ENCODE results near the gene TLR5. TPM values are rescaled to one million over a fixed set of nuclear protein-coding genes. Genes with fewer than 3 reads are reported as not detected.
A peak's percentile ranks its signal among the peaks of the same experiment; 100 is the strongest.

TLR5 gene, protein sequence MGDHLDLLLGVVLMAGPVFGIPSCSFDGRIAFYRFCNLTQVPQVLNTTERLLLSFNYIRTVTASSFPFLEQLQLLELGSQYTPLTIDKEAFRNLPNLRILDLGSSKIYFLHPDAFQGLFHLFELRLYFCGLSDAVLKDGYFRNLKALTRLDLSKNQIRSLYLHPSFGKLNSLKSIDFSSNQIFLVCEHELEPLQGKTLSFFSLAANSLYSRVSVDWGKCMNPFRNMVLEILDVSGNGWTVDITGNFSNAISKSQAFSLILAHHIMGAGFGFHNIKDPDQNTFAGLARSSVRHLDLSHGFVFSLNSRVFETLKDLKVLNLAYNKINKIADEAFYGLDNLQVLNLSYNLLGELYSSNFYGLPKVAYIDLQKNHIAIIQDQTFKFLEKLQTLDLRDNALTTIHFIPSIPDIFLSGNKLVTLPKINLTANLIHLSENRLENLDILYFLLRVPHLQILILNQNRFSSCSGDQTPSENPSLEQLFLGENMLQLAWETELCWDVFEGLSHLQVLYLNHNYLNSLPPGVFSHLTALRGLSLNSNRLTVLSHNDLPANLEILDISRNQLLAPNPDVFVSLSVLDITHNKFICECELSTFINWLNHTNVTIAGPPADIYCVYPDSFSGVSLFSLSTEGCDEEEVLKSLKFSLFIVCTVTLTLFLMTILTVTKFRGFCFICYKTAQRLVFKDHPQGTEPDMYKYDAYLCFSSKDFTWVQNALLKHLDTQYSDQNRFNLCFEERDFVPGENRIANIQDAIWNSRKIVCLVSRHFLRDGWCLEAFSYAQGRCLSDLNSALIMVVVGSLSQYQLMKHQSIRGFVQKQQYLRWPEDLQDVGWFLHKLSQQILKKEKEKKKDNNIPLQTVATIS
- 0.98 TPM for polyA plus RNA-seq (2013, experiment 1 of 4)
- polyA plus RNA-seq (2013, experiment 2 of 4), result 1.1 TPM
- polyA plus RNA-seq (2013, experiment 3 of 4), result 1.1 TPM
- polyA plus RNA-seq (2013, experiment 4 of 4), result 1.9 TPM

DNA sequence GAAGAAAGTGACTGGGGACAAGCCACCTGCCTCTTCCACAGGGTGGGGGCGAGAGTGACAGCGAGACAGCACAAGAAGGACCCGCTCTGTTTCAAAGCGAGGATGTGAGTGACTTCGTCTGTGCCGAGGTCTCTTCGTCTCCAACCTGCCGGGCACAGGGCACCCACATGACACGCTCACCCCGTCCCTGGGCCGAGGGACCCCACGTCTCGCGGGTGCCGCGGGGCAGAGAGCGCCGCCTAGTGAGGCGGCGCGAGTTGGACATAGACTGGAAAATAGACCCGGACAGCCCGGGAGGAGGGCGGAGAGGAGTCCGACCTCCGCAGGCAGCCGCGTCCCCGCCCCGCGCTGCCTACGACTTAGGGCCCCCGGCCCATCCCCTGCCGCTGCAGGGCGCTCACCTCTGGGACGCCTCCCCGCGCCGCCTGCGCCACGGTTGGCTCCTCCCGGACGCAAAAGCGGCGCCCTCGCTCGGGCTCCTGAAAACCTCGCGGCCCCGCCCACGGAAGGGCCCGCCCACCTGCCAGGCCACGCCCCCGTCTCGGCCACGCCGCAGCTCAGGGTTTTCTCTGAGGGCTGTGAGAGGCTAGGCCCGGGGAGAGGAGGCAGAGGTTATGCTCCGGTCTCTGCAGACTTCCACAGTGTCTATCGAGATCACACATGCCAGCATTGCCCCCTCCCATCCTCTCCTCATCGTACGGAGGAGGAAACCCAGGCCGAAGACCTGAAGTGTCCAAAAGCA is at the start of gene TLR5:
Gene TLR5, minus strand, starts transcription at position 454 of the 742 bp plus-strand sequence. CDS start 30,217 bp downstream, outside the sequence.
- no peak within 1 kb of the TSS for H3K27ac ChIP-seq (ENCODE audit: insufficient read depth, low read depth, low read length, poor library complexity, severe bottlenecking)
- 7% methylated on average over 63 of the region's 63 CpGs for WGBS, 2 experiments
- H3K36me3 ChIP-seq (ENCODE audit: control insufficient read depth, insufficient read depth, low read length), result no peaks in the 10 kb centered on the region
- H3K27me3 ChIP-seq (ENCODE audit: control insufficient read depth, insufficient read depth, low read length, poor library complexity, severe bottlenecking), result no peaks in the 10 kb centered on the region
- H3K4me1 ChIP-seq (ENCODE audit: control insufficient read depth, insufficient read depth, low read length), result no peaks in the 10 kb centered on the region
- H3K4me3 ChIP-seq (ENCODE audit: insufficient read depth, low read depth, low read length), result peak within 1 kb of the TSS; percentile 50
- H3K9me3 ChIP-seq (ENCODE audit: control insufficient read depth, low read length), result no peaks in the 10 kb centered on the region

DNA sequence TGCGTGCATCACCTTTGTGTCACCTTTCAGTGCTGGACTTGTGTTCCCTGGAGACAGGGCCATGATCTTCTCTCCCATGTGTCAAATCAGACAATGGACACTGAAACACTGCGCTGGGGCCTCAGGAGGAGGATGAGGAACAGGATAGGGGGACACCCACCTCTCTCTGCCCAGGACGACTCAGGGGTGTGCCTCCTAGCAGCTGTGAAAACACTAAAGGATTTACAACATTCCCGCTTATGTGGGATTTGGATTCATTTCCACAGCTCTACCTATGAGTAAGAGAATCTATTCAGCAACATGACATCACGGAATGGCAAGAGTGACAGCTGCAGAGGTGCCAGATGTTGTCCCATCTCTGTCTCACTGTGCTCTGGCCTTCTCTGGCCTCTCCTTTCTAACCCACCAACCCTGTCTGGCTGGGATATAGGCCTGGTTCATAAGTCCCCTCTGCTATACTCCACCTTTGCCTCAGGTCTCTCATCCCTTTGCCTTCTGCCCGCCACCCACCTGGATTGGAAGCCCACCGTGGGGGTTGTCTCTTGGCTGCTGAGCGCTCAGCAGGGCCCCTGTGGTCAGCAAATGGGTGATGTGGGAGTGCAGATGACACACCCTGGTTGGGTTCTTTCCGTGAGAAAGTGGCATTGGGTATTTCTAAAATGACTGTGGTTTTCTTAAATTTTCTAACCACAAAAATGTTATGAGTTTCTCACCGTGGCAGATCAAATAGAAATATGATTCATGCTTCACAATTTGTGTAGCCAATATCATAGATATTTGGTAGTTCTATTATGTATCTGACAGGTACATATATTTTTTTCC is 47.1 kb upstream of the TLR5 start:
- Histone ChIP-seq H3K4me1 (ENCODE audit: control insufficient read depth, insufficient read depth, low read length) (no peaks in the 10 kb centered on the region), H3K4me3 (ENCODE audit: insufficient read depth, low read depth, low read length) (no peak overlapping the region), H3K27ac (ENCODE audit: insufficient read depth, low read depth, low read length, poor library complexity, severe bottlenecking) (no peak overlapping the region), H3K27me3 (ENCODE audit: control insufficient read depth, insufficient read depth, low read length, poor library complexity, severe bottlenecking) (no peaks in the 10 kb centered on the region), H3K36me3 (ENCODE audit: control insufficient read depth, insufficient read depth, low read length) (no peaks in the 10 kb centered on the region), H3K9me3 (ENCODE audit: control insufficient read depth, low read length) (no peaks in the 10 kb centered on the region)
- 83 to 90% methylated on average over 9 to 10 of the region's 10 CpGs for WGBS, 2 experiments

DNA sequence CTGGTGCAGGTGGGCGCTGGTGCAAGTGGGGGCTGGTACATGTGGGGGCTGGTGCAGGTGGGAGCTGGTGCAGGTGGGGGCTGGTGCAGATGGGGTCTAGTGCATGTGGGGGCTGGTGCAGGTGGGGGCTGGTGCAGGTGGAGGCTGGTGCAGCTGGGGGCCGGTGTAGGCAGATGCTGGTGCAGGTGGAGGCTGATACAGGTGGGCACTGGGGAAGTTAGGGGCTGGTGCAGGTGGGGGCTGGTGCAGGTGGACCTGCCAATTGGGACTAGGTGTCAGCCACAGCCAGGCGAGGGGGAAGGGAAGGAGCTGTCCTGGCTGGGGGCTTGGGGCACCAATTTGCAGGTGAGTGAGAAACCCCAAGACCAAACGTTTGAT is 46.5 kb upstream of the TLR5 start:
- Histone ChIP-seq H3K9me3 (ENCODE audit: control insufficient read depth, low read length) (no peaks in the 10 kb centered on the region), H3K27me3 (ENCODE audit: control insufficient read depth, insufficient read depth, low read length, poor library complexity, severe bottlenecking) (no peaks in the 10 kb centered on the region), H3K36me3 (ENCODE audit: control insufficient read depth, insufficient read depth, low read length) (no peaks in the 10 kb centered on the region), H3K27ac (ENCODE audit: insufficient read depth, low read depth, low read length, poor library complexity, severe bottlenecking) (no peak overlapping the region), H3K4me3 (ENCODE audit: insufficient read depth, low read depth, low read length) (no peak overlapping the region), H3K4me1 (ENCODE audit: control insufficient read depth, insufficient read depth, low read length) (no peaks in the 10 kb centered on the region)
- 77 to 80% methylated on average over 4 of the region's 4 CpGs for WGBS, 2 experiments

DNA sequence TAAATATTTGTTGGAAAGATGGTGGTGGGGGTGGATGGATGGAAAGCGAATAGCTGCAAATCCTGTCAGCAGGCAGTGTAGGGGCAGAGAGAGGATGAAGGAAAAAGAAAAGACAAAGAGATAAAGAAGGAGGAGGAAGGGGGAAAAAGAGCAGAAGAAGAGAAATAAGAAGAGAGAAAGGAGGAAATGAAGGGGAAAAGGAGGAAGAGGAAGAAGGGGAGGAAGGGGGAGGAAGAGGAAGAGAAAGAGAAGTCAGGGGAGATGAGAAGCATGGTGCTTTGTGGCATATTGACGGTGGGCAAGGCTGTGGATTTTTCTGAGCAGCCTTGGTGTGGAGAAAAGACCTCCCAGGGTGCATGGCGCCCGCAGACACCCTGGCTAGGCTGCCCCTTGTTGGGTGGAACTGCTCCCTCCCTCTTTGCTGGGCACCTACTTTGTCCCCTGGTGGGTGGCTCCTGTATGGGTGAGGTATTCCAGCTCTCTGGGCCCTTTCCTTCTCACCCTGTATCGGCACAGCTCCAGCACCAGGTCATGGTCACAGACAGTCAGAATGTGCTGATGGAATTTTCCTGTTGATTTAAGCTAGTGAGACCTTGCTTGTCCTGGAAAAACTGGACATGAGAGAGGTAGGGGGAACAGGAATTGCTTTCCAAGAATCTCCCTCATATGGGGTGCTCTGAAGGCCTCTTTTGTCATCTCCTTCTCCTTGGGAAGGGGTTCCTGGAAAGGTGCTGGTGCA is 45.7 kb upstream of the TLR5 start:
- no peaks in the 10 kb centered on the region for H3K36me3 ChIP-seq (ENCODE audit: control insufficient read depth, insufficient read depth, low read length)
- no peaks in the 10 kb centered on the region for H3K4me1 ChIP-seq (ENCODE audit: control insufficient read depth, insufficient read depth, low read length)
- H3K9me3 ChIP-seq (ENCODE audit: control insufficient read depth, low read length), result no peaks in the 10 kb centered on the region
- no peak overlapping the region for H3K27ac ChIP-seq (ENCODE audit: insufficient read depth, low read depth, low read length, poor library complexity, severe bottlenecking)
- 82 to 86% methylated on average over 5 of the region's 5 CpGs for WGBS, 2 experiments
- no peak overlapping the region for H3K4me3 ChIP-seq (ENCODE audit: insufficient read depth, low read depth, low read length)
- no peaks in the 10 kb centered on the region for H3K27me3 ChIP-seq (ENCODE audit: control insufficient read depth, insufficient read depth, low read length, poor library complexity, severe bottlenecking)

DNA sequence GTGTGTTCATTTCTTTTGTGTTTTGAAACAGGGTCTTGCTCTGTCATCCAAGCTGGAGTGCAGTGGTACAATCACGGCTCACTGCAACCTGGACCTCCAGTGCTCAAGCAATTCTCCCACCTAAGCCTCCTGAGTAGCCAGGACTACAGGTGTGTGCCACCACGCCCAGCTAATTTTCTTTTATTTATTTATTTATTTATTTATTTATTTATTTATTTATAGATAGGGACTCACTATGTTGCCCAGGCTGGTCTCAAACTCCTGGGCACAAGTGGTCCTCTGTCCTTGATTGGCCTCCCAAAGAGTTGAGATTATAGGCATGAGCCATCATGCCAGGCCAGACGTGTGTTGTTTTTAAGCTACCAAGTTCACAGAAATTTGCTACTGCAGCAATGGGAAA is 43.8 kb upstream of the TLR5 start:
- H3K27me3 ChIP-seq (ENCODE audit: control insufficient read depth, insufficient read depth, low read length, poor library complexity, severe bottlenecking), result no peaks in the 10 kb centered on the region
- no peaks in the 10 kb centered on the region for H3K4me1 ChIP-seq (ENCODE audit: control insufficient read depth, insufficient read depth, low read length)
- H3K9me3 ChIP-seq (ENCODE audit: control insufficient read depth, low read length), result no peaks in the 10 kb centered on the region
- 88 to 89% methylated on average over 2 of the region's 3 CpGs for WGBS, 2 experiments
- H3K4me3 ChIP-seq (ENCODE audit: insufficient read depth, low read depth, low read length), result no peak overlapping the region
- H3K36me3 ChIP-seq (ENCODE audit: control insufficient read depth, insufficient read depth, low read length), result no peaks in the 10 kb centered on the region
- no peak overlapping the region for H3K27ac ChIP-seq (ENCODE audit: insufficient read depth, low read depth, low read length, poor library complexity, severe bottlenecking)

DNA sequence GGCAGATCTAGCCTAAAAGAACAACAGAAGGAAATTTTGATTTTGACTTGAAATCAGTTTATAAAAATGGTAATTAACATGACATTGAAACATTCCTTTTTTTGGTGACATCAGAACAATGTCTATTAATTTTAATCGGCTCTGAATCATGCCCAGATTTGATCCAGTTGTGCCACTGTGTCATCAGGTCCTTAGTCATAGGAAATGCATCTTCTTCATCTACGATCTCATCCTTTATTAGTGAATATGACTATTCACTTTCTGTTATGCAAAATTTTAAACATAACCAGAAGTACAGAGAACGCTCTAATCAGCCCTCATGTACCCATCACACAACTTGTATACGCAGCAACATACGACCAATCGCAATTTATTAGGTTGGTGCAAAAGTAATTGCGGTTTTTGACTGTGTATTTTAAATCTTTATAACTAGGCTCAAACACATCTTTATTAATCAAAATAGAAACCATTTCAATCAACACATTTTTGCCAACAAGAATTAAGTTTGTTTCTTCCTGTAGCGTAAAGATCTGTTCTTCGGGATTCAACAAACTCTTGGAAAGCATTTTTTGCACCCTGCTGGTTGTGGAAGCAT is 40.3 kb upstream of the TLR5 start:
- Histone ChIP-seq H3K4me3 (ENCODE audit: insufficient read depth, low read depth, low read length) (no peak overlapping the region), H3K36me3 (ENCODE audit: control insufficient read depth, insufficient read depth, low read length) (no peaks in the 10 kb centered on the region), H3K27me3 (ENCODE audit: control insufficient read depth, insufficient read depth, low read length, poor library complexity, severe bottlenecking) (no peaks in the 10 kb centered on the region), H3K9me3 (ENCODE audit: control insufficient read depth, low read length) (no peaks in the 10 kb centered on the region), H3K4me1 (ENCODE audit: control insufficient read depth, insufficient read depth, low read length) (no peaks in the 10 kb centered on the region), H3K27ac (ENCODE audit: insufficient read depth, low read depth, low read length, poor library complexity, severe bottlenecking) (no peak overlapping the region)
- 94 to 95% methylated on average over 4 to 9 of the region's 9 CpGs for WGBS, 2 experiments

DNA sequence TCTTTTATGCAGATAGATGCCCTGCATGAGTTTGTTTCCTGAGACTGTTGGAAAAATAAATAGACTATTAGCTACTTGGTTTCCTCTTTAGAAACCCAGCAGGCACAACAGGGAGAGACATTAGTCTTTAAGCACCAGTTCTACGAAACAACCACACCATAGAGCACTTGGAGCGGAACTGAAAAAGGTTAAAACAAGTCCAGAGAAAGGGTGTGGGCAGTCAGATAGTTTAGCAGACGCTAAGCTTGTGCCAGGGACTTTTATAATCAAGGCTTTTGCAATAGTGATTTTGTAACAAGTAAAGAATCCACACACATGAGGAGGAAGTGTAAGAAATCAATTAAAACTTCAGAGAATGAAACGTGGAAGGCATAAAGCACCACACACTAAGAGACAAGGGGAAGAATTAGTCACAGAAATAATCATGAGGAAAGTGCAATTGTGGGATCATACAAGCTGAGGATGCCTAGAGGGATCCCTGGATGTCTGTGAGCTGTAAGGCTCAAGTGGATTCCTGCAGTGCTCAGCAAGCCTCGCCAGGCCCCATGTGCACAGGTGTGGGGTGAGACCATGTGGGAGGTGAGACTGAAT is 37.8 kb upstream of the TLR5 start:
- Histone ChIP-seq H3K27ac (ENCODE audit: insufficient read depth, low read depth, low read length, poor library complexity, severe bottlenecking) (no peak overlapping the region), H3K27me3 (ENCODE audit: control insufficient read depth, insufficient read depth, low read length, poor library complexity, severe bottlenecking) (no peaks in the 10 kb centered on the region), H3K4me3 (ENCODE audit: insufficient read depth, low read depth, low read length) (no peak overlapping the region), H3K9me3 (ENCODE audit: control insufficient read depth, low read length) (no peaks in the 10 kb centered on the region), H3K36me3 (ENCODE audit: control insufficient read depth, insufficient read depth, low read length) (no peaks in the 10 kb centered on the region), H3K4me1 (ENCODE audit: control insufficient read depth, insufficient read depth, low read length) (no peaks in the 10 kb centered on the region)
- WGBS, 2 experiments, result 52 to 60% methylated on average over 5 of the region's 5 CpGs

DNA sequence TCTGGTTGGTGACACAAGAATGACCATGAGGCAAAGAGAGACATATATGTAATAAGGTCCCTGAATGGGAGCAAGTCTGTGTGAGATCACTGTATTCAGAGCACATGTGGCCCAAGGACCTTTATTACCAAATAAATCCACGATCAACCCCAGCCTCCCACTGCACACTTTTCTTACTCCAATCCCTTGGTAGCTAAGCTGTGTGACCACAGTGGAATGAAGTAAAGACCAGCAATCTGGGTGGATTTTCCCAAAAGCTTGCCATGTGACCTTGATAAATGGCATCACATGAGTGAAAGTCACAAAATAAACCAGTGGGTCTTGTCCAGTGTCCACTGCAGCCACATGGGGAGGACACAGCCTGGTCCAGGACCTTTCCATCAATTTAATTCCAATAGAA is 36.7 kb upstream of the TLR5 start:
- no peak overlapping the region for H3K4me3 ChIP-seq (ENCODE audit: insufficient read depth, low read depth, low read length)
- no peaks in the 10 kb centered on the region for H3K4me1 ChIP-seq (ENCODE audit: control insufficient read depth, insufficient read depth, low read length)
- H3K36me3 ChIP-seq (ENCODE audit: control insufficient read depth, insufficient read depth, low read length), result no peaks in the 10 kb centered on the region
- no peak overlapping the region for H3K27ac ChIP-seq (ENCODE audit: insufficient read depth, low read depth, low read length, poor library complexity, severe bottlenecking)
- H3K9me3 ChIP-seq (ENCODE audit: control insufficient read depth, low read length), result no peaks in the 10 kb centered on the region
- H3K27me3 ChIP-seq (ENCODE audit: control insufficient read depth, insufficient read depth, low read length, poor library complexity, severe bottlenecking), result no peaks in the 10 kb centered on the region
- 37 to 50% methylated on average over 1 of the region's 1 CpG for WGBS, 2 experiments
